ENCODE data around the gene BTRC.
"Not testable (repeated sequence)": the region's sequence is repeated elsewhere in the genome, so short reads cannot be mapped to it uniquely, and the experiment has no call there.

BTRC gene

GRCh38 chr10:101351017-101351416, 2.9 kb upstream of the BTRC start:
- no peak for DNase-seq

GRCh38 chr10:101351477-101351876, 2.5 kb upstream of the BTRC start:
- no peak for DNase-seq

GRCh38 chr10:101352857-101353256, 1.1 kb upstream of the BTRC start:
- DNase-seq: not testable (repeated sequence)

GRCh38 chr10:101354328-101355071, 535 bp downstream of the BTRC start:
- DNase-seq: peak; percentile 63

- DNase-seq: no peak
Observed at GRCh38 chr10:101355072-101355706, 1.2 kb downstream of the BTRC start.

DNA sequence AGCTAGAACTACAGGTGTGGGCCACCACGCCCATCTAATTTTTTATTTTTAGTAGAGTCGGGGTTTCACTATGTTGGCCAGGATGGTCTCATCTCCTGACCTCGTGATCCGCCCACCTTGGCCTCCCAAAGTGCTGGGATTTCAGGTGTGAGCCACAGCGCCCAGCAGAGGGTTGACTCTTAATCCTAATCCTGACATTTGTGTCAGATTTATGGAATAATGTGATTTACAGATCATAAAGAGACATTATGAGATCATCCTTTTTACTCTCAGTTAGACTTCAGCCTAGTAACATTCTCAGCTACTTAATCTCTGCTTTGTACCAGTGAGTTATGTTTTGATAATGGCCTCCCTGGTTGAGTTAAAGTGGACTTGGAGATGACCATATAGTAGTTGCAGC, 2.2 kb downstream of the BTRC start:
- DNase-seq: no peak

GRCh38 chr10:101357958-101358357, 4.0 kb downstream of the BTRC start:
- DNase-seq: no peak

DNA sequence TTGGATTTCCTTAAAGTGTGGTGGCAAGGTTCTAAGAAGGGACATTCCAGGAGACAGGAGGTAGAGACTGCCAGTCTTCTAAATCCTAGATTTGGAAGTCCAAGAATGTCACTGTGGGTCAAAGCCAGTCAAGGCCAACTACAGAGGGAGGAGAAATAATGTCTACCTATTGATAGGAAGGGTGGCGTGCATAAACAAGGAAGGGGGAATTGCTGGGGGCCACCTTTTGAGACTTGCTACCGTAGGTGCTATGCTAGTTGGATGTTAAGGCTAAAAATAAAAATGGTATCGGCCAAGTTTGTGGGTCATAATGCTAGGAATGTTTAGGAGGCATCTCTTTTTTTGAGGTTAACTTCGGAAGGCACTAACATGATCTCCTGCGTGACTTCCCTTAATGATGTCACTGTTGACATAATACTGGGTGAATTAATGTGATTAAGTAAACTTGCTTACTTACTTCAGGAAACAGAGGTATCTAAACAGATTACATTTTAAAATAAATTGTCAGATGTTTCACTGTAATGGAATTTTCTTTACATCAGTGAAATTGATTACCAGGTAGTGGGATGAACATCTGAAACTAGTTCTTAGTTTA, 4.8 kb downstream of the BTRC start:
- no peak for DNase-seq

DNA sequence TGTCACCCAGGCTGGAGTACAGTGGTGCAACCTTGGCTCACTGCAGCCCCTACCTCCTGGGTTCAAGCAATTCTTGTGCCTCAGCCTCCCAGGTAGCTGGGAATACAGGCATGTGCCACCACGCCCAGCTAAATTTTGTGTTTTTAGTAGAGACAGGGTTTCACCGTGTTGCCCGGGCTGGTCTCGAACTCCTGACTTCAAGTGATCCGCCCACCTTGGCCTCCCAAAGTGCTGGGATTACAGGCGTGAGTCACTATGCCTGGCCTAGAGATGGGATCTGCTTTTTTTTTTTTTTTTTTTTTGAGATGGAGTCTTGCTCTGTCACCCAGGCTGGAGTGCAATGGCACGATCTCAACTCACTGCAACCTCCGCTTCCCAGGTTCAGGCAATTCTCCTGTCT, 6.1 kb downstream of the BTRC start:
- DNase-seq: not testable (repeated sequence)

DNA sequence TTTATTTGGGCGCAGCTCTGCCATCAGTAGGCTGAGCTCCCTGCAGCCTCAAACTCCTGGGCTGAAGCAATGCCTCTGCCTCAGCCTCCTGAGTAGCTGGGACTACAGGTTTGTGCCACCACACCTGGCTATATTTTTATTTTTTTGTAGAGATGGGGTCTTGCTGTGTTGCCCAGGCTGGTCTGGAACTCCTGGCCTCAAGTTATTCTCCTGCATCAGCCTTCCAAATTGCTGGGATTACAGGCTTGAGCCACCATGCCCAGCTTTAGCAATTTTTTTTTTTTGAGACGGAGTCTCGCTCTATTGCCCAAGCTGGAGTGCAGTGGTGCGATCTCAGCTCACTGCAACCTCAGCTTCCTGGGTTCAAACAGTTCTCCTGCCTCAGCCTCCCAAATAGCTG, 6.9 kb downstream of the BTRC start:
- not testable (repeated sequence) for DNase-seq

- no peak for DNase-seq
Observed at GRCh38 chr10:101363850-101364400, 10.0 kb downstream of the BTRC start.

DNA sequence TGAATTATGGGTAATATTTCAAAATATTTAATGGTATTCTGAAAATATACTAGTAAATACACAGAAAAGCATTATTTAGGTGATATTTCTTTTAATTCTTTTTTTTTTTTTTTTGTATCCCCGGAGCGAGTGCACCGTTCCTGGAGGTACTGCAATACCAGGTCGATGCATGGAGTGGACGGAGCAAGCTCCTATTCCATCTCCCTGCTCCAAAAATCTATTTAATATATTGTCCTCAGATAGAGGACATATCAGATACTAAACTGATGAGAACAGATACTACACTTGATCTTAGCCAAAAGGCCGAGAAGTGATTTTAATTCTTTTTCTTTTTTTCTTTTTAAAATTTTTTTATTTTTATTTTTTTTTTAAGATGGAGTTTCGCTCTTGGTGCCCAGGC, 10.8 kb downstream of the BTRC start:
- DNase-seq: no peak

DNA sequence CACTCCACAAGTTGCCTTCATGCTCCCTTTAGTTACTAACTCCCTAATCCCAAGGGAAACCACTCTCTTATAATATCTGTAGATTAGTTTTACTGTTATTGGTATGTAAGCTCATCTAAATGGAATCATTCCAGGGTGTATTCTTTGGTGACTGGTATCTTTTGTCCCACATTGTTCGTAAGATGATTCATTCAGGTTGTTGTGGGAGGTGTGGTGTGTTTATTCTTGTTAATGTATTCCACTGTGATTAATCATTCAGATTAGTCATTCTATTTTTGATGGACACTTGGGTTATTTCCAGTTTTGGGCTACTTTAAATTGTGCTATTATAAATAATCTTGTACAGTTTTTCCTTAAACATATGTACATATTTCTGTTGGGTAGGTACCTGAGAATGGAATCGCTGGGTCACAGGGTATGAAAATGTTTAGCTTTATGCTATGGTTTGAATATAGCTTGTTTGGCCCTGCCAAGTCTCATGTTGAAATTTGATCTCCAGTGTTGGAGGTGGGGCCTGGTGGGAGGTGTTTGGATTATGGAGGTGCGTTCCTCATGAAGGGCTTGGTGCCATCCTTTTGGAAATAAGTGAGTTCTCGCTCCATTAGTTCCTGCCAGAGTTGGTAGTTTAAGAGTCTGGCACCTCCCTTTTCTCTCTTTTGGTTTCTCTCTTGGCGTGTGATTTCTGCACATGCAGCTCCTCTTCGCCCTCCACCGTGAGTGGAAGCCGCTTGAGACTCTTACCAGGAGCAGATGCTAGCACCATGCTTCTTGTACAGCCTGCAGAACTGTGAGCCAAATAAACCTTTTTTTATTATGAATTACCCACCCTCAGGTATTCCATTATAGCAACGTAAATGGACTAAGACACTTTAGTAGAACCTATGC, 13.8 kb downstream of the BTRC start:
- no peak for DNase-seq

- no peak for DNase-seq
Observed at GRCh38 chr10:101373063-101373462, 19.1 kb downstream of the BTRC start.

DNA sequence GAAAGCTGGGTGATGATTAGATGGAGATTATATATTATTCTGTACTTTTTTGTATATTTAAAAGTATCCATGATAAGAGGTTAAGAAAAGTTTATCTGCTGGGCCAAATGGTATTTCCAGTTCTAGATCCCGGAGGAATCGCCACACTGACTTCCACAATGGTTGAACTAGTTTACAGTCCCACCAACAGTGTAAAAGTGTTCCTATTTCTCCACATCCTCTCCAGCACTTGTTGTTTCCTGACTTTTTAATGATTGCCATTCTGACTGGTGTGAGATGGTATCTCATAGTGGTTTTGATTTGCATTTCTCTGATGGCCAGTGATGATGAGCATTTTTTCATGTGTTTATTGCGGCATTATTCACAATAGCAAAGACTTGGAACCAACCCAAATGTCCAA, 20.0 kb downstream of the BTRC start:
- not testable (repeated sequence) for DNase-seq

GRCh38 chr10:101375076-101375475, 21.1 kb downstream of the BTRC start:
- DNase-seq: no peak

- DNase-seq: no peak
Observed at GRCh38 chr10:101379663-101380352, 25.8 kb downstream of the BTRC start.

DNA sequence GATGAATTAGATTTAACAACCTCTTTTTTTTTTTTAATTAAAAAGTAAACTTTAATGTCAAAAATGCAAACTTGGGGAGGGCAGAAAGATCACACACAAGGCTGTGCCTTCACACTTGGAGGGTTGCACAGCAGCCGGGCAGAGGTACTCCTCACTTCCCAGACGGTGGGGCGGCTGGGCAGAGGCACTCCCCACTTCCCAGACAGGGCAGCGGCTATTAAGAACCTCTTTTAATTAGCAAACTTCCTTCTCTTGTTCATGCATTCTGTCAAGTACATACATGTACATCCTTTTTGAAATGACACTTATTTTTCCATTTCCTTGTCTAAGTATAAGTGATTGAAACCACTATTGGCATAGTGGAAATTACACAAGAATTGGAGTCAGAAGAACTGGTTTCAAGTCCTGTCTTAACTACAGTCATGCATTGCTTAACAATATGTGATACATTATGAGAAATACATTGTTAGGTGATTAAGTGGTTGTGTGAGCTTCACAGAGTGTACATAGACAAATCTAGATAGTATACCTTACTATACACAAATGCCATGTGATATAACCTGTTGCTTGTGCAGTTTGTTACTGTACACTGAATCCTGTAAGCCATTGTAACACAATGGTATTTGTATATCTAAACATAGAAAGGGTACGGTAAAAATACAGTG, 26.5 kb downstream of the BTRC start:
- DNase-seq: no peak

DNA sequence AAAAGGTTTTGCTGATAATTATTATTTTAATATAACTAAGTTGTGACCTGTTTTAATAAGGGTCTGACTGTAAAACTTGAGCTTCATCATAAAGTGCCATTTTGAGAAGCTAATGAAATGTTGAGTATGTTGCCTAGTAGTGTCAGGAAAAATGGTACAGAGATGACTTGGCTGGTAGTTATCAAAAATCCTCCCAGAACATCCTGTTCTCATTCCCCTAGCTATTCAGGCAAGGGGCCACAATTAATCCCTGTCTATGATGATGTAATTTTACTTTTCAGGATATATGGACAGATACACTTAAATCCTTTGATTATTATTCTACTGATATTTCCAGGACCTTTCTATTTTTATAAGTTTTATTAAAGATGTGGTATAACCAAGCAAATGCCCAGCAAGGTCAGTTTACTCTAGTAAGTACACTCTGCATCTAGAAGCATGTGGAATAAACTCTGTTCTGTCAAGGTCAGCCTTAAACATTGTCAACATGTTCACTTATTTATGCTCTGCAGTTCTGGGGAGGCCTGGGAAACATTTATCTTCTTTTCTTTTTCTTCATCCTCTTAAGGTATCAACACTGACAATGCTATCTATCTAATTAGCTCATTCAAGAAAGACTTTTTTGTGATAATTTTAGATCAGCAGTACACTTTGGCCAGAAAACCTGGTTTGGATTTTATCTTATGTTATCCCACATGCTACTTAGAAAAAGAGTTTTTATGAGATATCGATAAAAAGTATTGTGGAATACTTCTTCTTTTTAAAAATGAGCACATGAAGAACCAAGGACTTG, 32.1 kb downstream of the BTRC start:
- no peak for DNase-seq

GRCh38 chr10:101386659-101387259, 32.8 kb downstream of the BTRC start:
- no peak for DNase-seq
